Adrenal gland (tissue), 5 donors: ENCODE measurements around the gene ARHGAP25.

Source experiments
- POLR2A ChIP-seq, 2 donors: fragments of 450-650 bp; IDR thresholded peaks; one replicate each; pipeline ENCODE4 v1.6.1; 2017; ENCODE audit warnings: antibody characterized with exemption in 2 of 2, mild to moderate bottlenecking in 2 of 2, moderate library complexity in 1 of 2
- TF ChIP-seq, protein P1 (sequence below), 6 experiments: fragments of 450-650 bp in 4 of 6; fragments of 200-600 bp in 2 of 6; sonication (generic) in 1 of 6; IDR thresholded peaks; 1 replicate in 5 of 6; 2 replicates in 1 of 6; pipeline versions ENCODE4 v1.5.1 to v1.8.0; 2016 to 2021; ENCODE audit warnings: antibody characterized with exemption in 6 of 6, mild to moderate bottlenecking in 2 of 6, moderate library complexity in 1 of 6
- donor health status: DM: no; HTN: no; CAD: no.

- no peak for TF ChIP-seq POLR2A (IDR thresholded peaks at IDR 0.05)
- TF ChIP-seq, protein P1, sequence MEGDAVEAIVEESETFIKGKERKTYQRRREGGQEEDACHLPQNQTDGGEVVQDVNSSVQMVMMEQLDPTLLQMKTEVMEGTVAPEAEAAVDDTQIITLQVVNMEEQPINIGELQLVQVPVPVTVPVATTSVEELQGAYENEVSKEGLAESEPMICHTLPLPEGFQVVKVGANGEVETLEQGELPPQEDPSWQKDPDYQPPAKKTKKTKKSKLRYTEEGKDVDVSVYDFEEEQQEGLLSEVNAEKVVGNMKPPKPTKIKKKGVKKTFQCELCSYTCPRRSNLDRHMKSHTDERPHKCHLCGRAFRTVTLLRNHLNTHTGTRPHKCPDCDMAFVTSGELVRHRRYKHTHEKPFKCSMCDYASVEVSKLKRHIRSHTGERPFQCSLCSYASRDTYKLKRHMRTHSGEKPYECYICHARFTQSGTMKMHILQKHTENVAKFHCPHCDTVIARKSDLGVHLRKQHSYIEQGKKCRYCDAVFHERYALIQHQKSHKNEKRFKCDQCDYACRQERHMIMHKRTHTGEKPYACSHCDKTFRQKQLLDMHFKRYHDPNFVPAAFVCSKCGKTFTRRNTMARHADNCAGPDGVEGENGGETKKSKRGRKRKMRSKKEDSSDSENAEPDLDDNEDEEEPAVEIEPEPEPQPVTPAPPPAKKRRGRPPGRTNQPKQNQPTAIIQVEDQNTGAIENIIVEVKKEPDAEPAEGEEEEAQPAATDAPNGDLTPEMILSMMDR (IDR thresholded peaks at IDR 0.05), result no peak
Observed at GRCh38 chr2:68738906-68739594, 4.4 kb downstream of the ARHGAP25 start.
